Stimulated activated CD4-positive, alpha-beta T cell treated with anti-CD3 and anti-CD28 coated beads, TNF-alpha, amount 100 ng/mL, for 1 hour (primary cell): ENCODE measurements around the gene NRAS.

Experiments used
- DNase-seq, 3 donors: peaks; one replicate each; pipeline ENCODE4 v3.0.0-alpha.2; 2020; ENCODE audit warnings: low read depth in 3 of 3, low spot score in 1 of 3

Gene NRAS

GRCh38 chr1:114728553-114728952 is 12.0 kb upstream of the NRAS start:
- DNase-seq, result no peak

- DNase-seq, result no peak
These were observed 8.7 kb upstream of the NRAS start for GRCh38 chr1:114725230-114725629.

GRCh38 chr1:114723915-114724314 is 7.3 kb upstream of the NRAS start:
- DNase-seq, result no peak

- no peak for DNase-seq
These were observed 6.9 kb upstream of the NRAS start for GRCh38 chr1:114723457-114723856.

DNA sequence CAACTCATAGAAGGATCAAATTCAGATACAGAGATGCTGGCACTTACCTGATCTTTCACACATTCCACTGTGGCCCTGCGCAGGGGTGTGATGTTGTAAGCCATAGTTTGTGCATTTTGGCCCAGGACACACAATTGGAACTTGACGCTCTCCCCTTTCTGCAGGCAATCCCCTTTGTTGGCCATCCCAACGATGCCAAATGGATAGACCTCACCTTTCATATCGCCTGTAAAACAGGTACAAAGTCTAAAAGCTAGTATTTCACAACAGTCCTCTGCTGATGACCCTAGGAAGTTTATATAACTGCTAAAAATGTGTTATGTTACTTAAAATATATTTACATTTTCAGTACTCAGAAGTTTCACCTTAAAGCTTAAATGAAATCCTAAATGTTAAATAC is 3.9 kb upstream of the NRAS start:
- DNase-seq, result no peak

- no peak for DNase-seq
These were observed 2.8 kb upstream of the NRAS start for GRCh38 chr1:114719424-114719787.

DNA sequence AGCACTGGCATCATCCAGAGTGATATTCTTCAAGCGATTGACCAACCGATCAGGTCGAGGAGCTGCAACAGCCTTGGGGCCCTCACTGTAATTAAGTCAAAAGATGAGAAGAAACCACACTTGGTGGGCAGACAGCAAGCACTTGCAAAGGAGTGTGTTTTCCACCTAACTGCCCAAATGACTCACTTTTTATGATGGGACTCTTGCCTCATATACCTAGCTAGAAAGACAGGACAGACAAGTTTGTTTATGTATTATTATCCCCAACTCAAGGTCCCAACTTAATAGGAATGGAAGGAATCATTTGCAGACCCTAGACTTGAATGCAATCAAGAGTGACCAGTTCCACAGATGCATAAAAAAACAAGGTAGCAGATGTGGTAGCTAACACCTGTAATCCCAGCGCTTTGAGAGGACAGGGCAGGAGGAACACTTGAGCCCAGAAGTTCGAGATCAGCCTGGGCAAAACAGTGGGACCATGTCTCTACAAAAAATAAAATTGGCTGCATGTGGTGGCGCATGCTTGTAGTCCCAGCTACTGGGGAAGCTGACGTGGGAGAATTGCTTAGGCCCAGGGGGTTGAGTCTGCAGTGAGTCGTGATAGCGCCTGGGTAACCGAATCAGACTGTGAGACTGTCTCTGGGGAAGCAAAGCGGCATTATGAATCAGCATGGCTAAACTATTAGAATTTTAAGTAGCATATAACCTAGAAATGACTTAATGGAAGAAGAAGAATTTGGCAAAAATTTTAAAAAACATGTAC is 2.3 kb upstream of the NRAS start:
- DNase-seq, result no peak

DNA sequence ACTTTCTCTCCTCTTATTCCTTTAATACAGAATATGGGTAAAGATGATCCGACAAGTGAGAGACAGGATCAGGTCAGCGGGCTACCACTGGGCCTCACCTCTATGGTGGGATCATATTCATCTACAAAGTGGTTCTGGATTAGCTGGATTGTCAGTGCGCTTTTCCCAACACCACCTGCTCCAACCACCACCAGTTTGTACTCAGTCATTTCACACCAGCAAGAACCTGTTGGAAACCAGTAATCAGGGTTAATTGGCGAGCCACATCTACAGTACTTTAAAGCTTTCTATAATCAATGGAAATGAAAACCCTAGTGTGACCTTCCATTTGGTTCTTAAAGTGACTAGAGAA is 643 bp downstream of the NRAS start:
- no peak for DNase-seq

GRCh38 chr1:114712977-114713376 is 3.6 kb downstream of the NRAS start:
- no peak for DNase-seq

DNA sequence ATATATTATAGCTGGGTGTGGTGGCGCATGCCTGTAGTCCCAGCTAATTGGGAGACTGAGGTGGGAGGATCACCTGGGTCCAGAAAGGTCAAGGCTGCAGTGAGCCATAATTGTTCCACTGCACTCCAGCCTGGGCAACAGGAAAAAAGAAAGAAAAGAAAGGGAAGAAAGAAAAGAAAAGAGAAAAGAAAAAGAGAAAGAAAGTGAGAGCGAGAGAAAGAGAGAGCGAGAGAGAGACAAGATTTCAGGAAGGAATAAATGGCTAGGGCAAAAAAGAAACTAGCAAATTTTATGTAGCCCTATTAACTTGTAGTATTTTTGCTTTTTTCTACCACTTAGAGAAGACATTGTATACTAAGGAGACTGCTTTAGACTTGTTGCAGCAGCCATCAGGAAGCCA is 6.2 kb downstream of the NRAS start:
- DNase-seq, result no peak

DNA sequence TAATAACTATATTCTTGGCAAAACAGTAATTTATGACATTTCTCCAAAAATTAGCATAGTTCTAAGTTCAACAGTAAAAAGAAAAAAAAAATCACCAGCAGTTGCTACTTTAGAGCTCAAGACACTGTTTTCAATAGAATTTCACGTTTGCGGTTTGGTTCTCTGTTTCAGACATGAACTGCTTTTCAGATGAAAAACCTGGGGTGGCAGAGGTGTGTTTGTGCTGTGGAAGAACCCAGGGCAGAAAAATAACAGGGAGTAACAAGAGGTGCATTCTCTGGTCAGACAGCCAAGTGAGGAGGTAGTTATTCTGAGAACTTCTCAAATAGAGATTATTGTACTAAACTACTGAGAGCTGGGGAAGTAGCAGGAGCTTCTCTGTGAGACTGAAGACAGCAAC is 9.0 kb downstream of the NRAS start:
- DNase-seq, result no peak

GRCh38 chr1:114703242-114703641 is 13.3 kb downstream of the NRAS start:
- no peak for DNase-seq

DNA sequence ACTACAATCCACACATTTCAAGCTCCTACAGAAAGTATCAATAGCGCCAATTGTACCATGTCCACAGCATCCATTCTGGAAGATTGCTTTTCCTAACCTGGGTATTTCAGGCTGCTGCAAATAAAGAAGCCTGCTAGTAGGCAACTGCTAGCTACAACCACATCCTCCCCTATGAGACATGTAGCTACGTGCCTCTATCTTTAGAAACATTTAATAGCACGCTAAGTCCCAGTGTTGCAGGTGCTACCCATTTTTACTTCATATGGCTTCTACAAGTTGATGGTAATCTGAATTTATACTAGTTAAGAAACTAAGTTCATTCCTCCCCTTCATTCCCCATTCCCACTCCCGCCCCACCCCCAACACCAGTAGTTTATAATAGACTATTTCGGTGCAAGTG is 13.8 kb downstream of the NRAS start:
- no peak for DNase-seq

- no peak for DNase-seq
These were observed 14.6 kb downstream of the NRAS start for GRCh38 chr1:114701931-114702330.

DNA sequence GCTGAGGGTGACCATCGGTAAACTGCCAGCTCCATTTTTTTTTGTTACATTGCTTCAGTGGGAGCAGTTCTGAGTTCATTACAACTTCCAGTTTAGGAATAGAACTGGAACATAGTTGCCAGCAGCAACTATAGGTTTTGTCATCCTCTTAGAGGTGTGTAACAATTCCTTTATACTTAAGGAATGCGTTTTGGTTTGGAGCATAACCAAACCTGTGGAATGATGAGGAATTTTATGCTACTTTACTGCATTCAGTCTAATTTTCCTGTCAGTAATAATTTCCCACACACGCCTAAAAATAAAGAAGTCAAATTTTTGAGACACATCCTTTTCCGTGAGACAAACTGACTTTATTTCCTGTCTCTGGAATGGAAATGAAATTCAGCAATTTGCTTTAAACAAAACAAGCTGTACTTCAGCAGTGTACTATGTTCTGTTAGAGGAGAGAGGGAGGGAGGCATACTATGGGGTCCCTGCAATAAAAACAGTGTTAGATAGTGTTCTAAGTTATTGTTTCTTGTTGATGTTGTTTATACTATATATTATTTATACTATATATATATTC is 16.5 kb downstream of the NRAS start:
- no peak for DNase-seq

DNA sequence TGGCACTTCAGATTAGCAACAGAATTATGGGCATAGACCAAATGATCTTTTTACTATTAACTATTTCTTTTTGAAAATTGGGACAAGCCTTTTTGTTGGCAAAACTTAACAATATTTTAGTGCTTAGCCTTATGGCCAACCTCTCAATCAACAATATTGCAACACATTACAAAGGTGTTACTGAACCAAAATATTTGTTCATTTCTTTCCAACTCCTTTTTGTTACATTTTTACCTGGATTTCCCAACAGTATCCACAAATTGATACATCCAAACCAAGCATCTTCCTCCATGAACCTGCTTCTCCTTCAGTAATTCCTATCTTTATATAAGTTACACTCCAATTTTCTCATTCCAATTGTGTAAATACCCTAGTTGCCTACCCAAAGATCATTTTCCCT is 19.8 kb downstream of the NRAS start:
- no peak for DNase-seq

DNA sequence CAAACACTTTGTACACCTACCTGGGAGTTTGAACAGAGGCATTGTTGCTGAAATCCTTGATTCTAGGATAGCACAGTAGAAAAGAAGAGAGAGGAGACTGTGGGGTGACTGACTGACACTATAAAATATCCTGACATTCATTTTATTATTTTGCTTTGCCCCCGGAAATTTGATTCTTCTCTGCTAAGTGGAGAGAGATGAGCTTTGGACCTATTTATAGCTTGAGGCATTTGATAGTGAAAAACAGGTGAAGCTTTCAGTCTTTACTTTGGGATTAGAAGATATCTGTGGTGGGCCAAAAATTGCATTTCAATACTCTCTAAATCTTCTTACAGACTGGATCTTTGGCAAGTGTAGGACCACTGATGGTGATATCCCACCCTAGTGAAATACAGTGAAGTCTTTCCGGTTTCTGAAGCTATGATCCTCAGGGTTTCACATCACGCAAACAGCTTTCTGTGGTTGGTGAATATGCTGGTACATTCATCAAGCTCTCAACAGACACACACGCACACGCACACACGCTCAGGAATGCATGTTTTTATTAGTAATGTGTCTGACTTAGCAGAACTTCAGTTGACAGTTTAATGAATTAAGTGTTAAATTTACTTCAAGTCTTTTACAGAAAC is 21.0 kb downstream of the NRAS start, which contains the start of gene AMPD1:
TSS of gene AMPD1 (minus strand) at position 117 of the 629 bp plus-strand sequence. CDS start at position 42, 75 bp downstream.
- no peak for DNase-seq

DNA sequence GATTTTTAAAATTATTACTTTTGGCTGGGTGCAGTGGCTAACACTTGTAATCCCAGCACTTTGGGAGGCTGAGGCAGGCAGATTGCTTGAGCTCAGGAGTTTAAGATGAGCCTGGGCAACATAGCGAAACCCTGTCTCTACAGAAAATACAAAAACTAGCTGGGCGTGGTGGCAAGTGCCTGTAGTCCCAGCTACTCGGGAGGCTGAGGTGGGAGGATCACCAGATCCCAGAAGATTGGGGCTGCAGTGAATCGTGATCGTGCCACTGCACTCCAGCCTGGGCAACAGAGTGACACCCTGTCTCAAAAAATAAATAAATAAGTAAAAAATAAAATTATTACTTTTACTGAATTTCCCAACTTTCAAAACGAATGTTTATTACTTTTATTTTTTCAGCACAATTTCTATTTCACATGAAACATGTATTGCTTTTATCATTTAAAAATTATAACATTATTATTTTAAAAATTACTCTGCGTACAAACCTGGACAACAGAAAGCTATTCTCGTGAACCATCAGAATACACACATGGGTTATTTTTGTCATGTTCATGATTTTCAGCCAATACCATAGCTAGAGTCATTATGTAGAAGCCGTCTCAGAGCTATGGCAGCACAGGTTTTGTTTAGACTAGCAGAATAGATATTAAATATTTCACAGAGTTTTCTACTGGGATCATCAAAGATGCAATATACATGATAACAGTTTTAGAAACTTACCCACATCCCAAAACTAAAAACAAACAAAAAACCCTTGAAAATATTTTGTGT is 21.8 kb downstream of the NRAS start:
- no peak for DNase-seq

- no peak for DNase-seq
These were observed 23.6 kb downstream of the NRAS start for GRCh38 chr1:114692947-114693346.

DNA sequence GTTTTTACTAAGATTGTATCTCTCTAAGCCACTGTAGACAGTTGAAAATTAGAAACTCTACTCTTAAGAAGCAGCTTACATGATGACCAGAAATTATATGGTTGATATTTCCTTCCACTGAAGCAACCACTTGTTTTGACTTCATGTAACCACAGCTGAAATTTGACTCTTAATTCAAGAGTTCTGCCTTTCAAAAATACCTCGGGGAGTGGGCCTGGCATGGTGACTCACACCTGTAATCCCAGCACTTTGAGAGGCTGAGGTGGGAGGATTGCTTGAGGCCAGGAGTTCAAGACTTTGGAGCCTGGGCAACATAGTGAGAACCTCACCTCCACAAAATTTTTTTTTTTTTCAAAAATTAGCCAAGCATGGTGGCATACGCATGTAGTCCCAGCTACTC is 25.5 kb downstream of the NRAS start:
- DNase-seq, result no peak

DNA sequence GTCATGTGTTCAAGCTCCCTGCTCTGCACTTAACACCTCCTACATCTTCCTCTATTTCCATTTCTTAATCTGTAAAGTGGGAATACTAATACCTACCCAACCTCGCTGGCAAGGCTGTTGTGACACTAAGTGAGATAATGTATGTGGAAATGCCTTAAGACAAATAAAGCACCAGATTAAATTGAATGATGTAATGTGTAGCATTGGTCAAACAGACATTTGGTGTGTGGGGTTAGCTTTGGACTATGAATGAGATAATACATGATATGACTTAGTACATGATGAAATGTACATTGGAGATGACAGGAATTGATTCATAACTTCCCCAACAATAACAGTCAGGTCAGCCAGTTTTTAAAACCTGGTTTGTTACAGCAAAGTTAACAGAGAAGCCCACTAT is 26.4 kb downstream of the NRAS start:
- no peak for DNase-seq

DNA sequence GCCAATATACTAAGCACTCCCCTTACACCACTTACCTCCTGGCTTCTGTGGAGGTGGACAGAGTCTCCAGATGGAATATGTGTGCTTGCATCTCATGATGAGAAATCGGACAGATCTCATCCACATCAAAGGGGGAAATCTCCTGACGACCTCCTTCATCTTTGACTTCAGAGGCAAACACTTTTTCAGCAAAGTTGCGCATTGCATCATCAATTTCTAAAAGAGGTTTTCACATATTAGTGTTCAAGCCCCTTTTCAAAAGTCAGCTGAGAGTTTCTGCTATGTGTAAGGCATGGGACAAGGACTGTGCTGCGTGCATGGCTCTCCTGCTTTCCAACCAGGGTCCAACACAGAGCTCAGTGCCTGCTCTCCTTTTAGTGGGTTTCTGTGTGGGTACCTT is 28.0 kb downstream of the NRAS start:
- DNase-seq, result no peak
